T-cell (primary cell): ENCODE results near the gene ZNF765. TPM values are rescaled to one million over a fixed set of nuclear protein-coding genes. Genes with fewer than 3 reads are reported as not detected.
A peak's percentile ranks its signal among the peaks of the same experiment; 100 is the strongest.

Experiments used
- ATAC-seq, 4 experiments: fragments of 200-7000 bp in 3 of 4; fragments of 150-1000 bp in 1 of 4; cut with Tn5 transposase; replicated peaks in 1 of 4; 1 replicate in 3 of 4; 2 replicates in 1 of 4; pipeline ENCODE4 v1.10.0; 2021; ENCODE audit warnings: moderate library complexity in 3 of 4, mild to moderate bottlenecking in 2 of 4, moderate number of reproducible peaks in 1 of 4
- CTCF ChIA-PET, 2 donors: fragments of 300-600 bp; sonication (Branson Sonifier 250); formaldehyde crosslinking; loops; one replicate each; lab custom pipeline; 2022; ENCODE audit warnings: antibody characterized with exemption in 2 of 2; lab: Charles Lee
- POLR2A ChIA-PET, 2 donors: fragments of 300-600 bp; sonication (Branson Sonifier 250); formaldehyde crosslinking; loops; one replicate each; lab custom pipeline; 2022; ENCODE audit warnings: antibody characterized with exemption in 2 of 2; lab: Charles Lee
- DNase-seq, 35 experiments: peaks; one replicate each; pipeline versions ENCODE4 v3.0.0 to v3.0.0-alpha.2; 2013 to 2023
- H3K27ac ChIP-seq: one replicate; pipeline ENCODE4 v1.5.1; 2013; ENCODE audit warnings: low read length
- H3K27me3 ChIP-seq, 2 experiments: replicated peaks in 1 of 2; 1 replicate in 1 of 2; 2 replicates in 1 of 2; pipeline versions ENCODE4 v1.6.1 to v1.7.0; 2013; ENCODE audit warnings: low read length in 1 of 2, mixed read lengths in 1 of 2; ENCODE audit not compliant: control insufficient read depth in 2 of 2, insufficient read depth in 2 of 2; ENCODE audit errors: extremely low read depth in 1 of 2
- H3K36me3 ChIP-seq, 2 donors: 1 replicate in 1 of 2; 2 replicates in 1 of 2; pipeline versions ENCODE4 v1.6.1 to v1.7.0; 2013; ENCODE audit warnings: low read length in 1 of 2; ENCODE audit not compliant: control insufficient read depth in 2 of 2, insufficient read depth in 1 of 2; ENCODE audit errors: extremely low read depth in 1 of 2
- H3K4me1 ChIP-seq, 2 experiments: 1 replicate in 1 of 2; 2 replicates in 1 of 2; pipeline versions ENCODE4 v1.6.1 to v1.7.0; 2013; ENCODE audit warnings: low read length in 2 of 2, mixed read lengths in 1 of 2; ENCODE audit not compliant: insufficient read depth in 2 of 2, control insufficient read depth in 1 of 2; ENCODE audit errors: extremely low read depth in 1 of 2
- H3K4me3 ChIP-seq, 2 donors: 1 replicate in 1 of 2; 2 replicates in 1 of 2; pipeline versions ENCODE4 v1.5.1 to v1.7.0; 2013; ENCODE audit warnings: mild to moderate bottlenecking in 2 of 2, low read length in 1 of 2, moderate library complexity in 1 of 2; ENCODE audit not compliant: control insufficient read depth in 1 of 2; ENCODE audit errors: extremely low read depth in 1 of 2
- H3K9me3 ChIP-seq: 2 replicates; pipeline ENCODE4 v1.7.0; 2013
- H3K27ac Mint-ChIP-seq, 2 donors: one replicate each; pipeline ENCODE4 v1.8.0; 2020 to 2021; ENCODE audit warnings: mild to moderate bottlenecking in 2 of 2, mixed read lengths in 2 of 2
- H3K27me3 Mint-ChIP-seq, 2 donors: one replicate each; pipeline ENCODE4 v1.8.0; 2021 to 2022; ENCODE audit warnings: mixed read lengths in 2 of 2
- H3K36me3 Mint-ChIP-seq: one replicate; pipeline ENCODE4 v1.8.0; 2021; ENCODE audit warnings: mixed read lengths
- H3K4me1 Mint-ChIP-seq, 3 donors: one replicate each; pipeline ENCODE4 v1.8.0; 2020 to 2022; ENCODE audit warnings: mixed read lengths in 3 of 3, mild to moderate bottlenecking in 1 of 3
- H3K4me3 Mint-ChIP-seq, 3 donors: one replicate each; pipeline ENCODE4 v1.8.0; 2020 to 2022; ENCODE audit warnings: mild to moderate bottlenecking in 3 of 3, mixed read lengths in 3 of 3, moderate library complexity in 3 of 3
- H3K9me3 Mint-ChIP-seq, 3 donors: one replicate each; pipeline ENCODE4 v1.8.0; 2020 to 2022; ENCODE audit warnings: mixed read lengths in 3 of 3
- whole genome bisulfite sequencing: methylation state at CpG from one replicate; pipeline ENCODE4 v1.1.5; 2013; ENCODE audit warnings: missing lambda C conversion rate; ENCODE audit not compliant: insufficient coverage; 5-methylcytosine and 5-hydroxymethylcytosine counted together
- total RNA-seq, 35 experiments: library from RNA in 6 of 35; stranded (reverse) in 6 of 35; fragments of 120-200 nt in 1 of 35; gene quantifications; one replicate each; pipeline versions ENCODE4 v1.2.1 to v1.2.4 and lab custom pipeline; 2013 to 2026

The ZNF765 gene
- total RNA-seq, 5 donors from 2014 or later (not counting 1 experiment from before 2014, with no cell fraction given): 8.7 to 19.9 (median 13.9) TPM

DNA sequence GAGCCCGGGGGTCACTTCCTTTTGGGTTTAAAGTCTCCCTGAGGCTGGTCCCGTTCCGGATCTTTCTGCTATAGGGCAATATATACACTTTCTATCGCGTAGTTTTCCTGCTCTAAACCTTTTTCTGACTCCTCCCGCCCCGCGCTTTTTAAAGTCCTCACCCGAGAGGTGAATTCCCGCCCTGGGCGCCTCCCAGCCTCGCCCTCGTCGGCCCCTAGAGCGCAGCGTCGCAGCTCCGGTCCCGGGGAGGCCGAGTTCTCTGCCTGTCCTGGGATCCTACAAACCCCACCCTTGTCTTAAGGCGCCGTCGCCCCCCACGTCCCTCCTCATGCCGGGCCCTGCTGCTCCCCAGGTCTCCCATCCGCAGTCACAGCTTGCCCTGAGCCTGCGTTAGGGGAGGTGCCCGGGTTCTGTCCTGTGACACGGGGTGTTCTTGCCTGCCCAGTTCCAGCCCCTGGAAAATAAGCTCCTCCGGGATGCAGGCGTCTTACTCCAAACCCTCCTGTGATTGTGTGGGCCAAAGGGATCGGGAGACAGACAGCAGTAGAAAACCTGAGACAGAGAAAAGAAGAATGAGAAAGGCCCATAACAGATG is 29.0 kb upstream of the ZNF765 start:
- CTCF ChIA-PET: no interaction called here
- peaks cover 0 to 6% (median 2%) of the 10 kb centered on the region in 3 donors for H3K9me3 Mint-ChIP-seq
- no peaks in the 10 kb centered on the region for H3K27me3 Mint-ChIP-seq
- Histone ChIP-seq H3K27me3 (no peaks in the 10 kb centered on the region), H3K9me3 (no peaks in the 10 kb centered on the region), H3K27ac (peak overlapping the region; percentile 61), H3K4me1 (peaks cover 2 to 9% of the 10 kb centered on the region in 2 experiments), H3K36me3 (no peaks in the 10 kb centered on the region), H3K4me3 (peak overlapping the region; percentile 72 to 74)
- H3K4me3 Mint-ChIP-seq: peak overlapping the region; percentile 94 to 95 (median 95)
- H3K4me1 Mint-ChIP-seq: peaks cover 23 to 31% (median 29%) of the 10 kb centered on the region in 3 donors
- DNase-seq: peak in 18 of 35 experiments; percentile 0 to 52 (median 28)
- 1% methylated on average over 14 of the region's 32 CpGs for WGBS
- peaks cover 21% of the 10 kb centered on the region for H3K36me3 Mint-ChIP-seq
- H3K27ac Mint-ChIP-seq: peak overlapping the region; percentile 92 to 94
- ATAC-seq: peak; percentile 32 to 52 (median 42)
- POLR2A ChIA-PET: interaction anchor here (0.6 to 0.7 kb wide), 2 partner anchors 9 to 422 kb away, joined by 5 read pairs; no protein-coding TSS in a partner anchor

DNA sequence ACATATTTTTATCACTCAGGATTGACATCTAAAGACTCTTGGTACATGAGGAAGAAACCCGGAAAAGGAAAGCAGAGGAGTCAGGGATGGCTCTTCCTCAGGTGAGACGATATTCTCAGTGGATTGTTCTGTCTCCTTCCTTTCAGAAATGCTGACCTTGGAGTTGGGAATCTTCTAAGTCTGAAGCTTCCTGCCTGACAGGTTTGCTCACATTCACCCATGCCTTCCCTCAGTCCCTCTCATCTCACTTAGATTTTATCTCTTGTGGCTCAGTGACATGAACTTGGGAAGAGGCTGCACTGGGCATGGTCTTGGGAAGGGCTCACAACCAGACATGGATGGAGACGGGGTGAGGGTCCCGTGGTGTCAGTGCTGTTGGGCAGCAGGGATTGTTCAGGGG is 22.8 kb upstream of the ZNF765 start:
- ATAC-seq: no peak
- WGBS: 92% methylated on average over 2 of the region's 4 CpGs
- Histone ChIP-seq H3K27me3 (no peaks in the 10 kb centered on the region), H3K9me3 (no peaks in the 10 kb centered on the region), H3K4me3 (no peak overlapping the region), H3K36me3 (peaks cover 0 to 40% of the 10 kb centered on the region in 2 donors), H3K27ac (no peak overlapping the region), H3K4me1 (no peaks in the 10 kb centered on the region)
- Mint-ChIP-seq H3K4me3 (no peak overlapping the region), H3K27me3 (no peaks in the 10 kb centered on the region), H3K36me3 (peaks cover 70% of the 10 kb centered on the region), H3K27ac (no peak overlapping the region), H3K4me1 (peaks cover 7 to 16% (median 10%) of the 10 kb centered on the region in 3 donors), H3K9me3 (peaks cover 4 to 18% (median 5%) of the 10 kb centered on the region in 3 donors)
- no peak for DNase-seq
- ChIA-PET POLR2A (no interaction called here), CTCF (no interaction called here)

DNA sequence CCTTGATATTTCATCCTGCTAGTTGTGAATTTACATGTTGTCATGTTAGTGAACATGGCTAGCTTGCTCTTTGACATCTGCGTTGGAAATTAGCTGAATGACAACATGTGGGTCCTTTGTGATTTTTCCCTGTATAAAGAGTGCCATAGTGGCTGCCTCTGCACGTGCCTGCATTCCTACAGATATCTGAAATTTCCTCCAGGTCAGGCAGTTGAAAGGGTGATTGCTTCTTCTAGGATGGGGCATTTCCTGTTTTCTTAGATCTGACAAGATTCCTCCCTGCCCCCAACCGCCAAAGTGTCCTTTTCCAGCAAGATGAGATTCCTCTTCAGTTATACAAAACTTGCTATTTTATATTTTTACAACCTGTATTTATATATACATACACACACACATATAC is 20.7 kb upstream of the ZNF765 start:
- Histone ChIP-seq H3K4me3 (no peak overlapping the region), H3K4me1 (no peaks in the 10 kb centered on the region), H3K27ac (no peak overlapping the region), H3K36me3 (peaks cover 3 to 60% of the 10 kb centered on the region in 2 donors), H3K9me3 (no peaks in the 10 kb centered on the region), H3K27me3 (no peaks in the 10 kb centered on the region)
- ChIA-PET CTCF (no interaction called here), POLR2A (interaction anchor here in 1 of 2 donors (0.6 kb wide), 1 partner anchor 8 kb away, joined by 5 read pairs; no protein-coding TSS in a partner anchor)
- Mint-ChIP-seq H3K27ac (no peak overlapping the region), H3K4me3 (peak overlapping the region in 1 of 3 donors; percentile 17), H3K9me3 (peaks cover 4 to 18% (median 10%) of the 10 kb centered on the region in 3 donors), H3K36me3 (peaks cover 83% of the 10 kb centered on the region), H3K4me1 (peaks cover 0 to 3% (median 0%) of the 10 kb centered on the region in 3 donors), H3K27me3 (no peaks in the 10 kb centered on the region)
- WGBS: no CpG with 5 or more reads among the region's 3 CpGs
- DNase-seq (no peak), ATAC-seq (no peak)

DNA sequence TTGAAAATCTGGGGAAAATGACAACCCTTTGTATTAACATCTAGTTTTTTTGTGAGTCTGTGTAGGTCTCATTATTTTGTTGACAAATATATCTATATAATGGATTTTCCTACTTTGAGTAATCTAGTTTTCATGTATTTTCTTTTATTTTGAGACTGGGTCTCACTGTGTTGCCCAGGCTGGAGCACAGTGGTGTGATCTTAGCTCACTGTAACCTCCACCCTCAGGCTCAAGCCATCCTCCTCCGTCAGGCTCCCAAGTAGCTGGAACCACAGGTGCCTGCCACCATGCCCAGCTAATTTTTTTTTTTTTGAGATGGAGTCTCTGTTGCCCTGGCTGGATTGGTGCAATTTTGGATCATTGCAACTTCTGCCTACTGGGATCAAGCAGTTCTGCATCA is 20.2 kb upstream of the ZNF765 start:
- Histone ChIP-seq H3K27ac (no peak overlapping the region), H3K27me3 (no peaks in the 10 kb centered on the region), H3K9me3 (no peaks in the 10 kb centered on the region), H3K4me1 (no peaks in the 10 kb centered on the region), H3K4me3 (no peak overlapping the region), H3K36me3 (peaks cover 3 to 64% of the 10 kb centered on the region in 2 donors)
- WGBS: no CpG with 5 or more reads among the region's 1 CpG
- Mint-ChIP-seq H3K27ac (no peak overlapping the region), H3K27me3 (no peaks in the 10 kb centered on the region), H3K4me1 (peaks cover 0 to 3% (median 0%) of the 10 kb centered on the region in 3 donors), H3K36me3 (peaks cover 85% of the 10 kb centered on the region), H3K4me3 (no peak overlapping the region), H3K9me3 (peaks cover 4 to 18% (median 12%) of the 10 kb centered on the region in 3 donors)
- ChIA-PET CTCF (no interaction called here), POLR2A (interaction anchor here in 1 of 2 donors (0.6 kb wide), 1 partner anchor 8 kb away, joined by 5 read pairs; no protein-coding TSS in a partner anchor)
- ATAC-seq (no peak), DNase-seq (no peak)

DNA sequence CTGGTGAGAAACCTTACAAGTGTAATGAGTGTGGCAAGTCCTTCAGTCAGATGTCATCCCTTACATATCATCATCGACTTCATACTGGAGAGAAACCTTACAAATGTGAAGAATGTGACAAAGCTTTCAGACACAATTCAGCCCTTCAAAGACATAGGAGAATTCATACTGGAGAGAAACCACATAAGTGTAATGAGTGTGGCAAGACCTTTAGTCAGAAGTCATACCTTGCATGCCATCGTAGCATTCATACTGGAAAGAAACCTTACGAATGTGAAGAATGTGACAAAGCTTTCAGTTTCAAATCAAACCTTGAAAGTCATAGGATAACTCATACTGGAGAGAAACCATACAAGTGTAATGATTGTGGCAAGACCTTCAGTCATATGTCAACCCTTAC is 13.6 kb upstream of the ZNF765 start:
- Histone ChIP-seq H3K27me3 (no peaks in the 10 kb centered on the region), H3K36me3 (peaks cover 3 to 48% of the 10 kb centered on the region in 2 donors), H3K27ac (no peak overlapping the region), H3K4me1 (no peaks in the 10 kb centered on the region), H3K4me3 (no peak overlapping the region), H3K9me3 (peaks cover 18% of the 10 kb centered on the region)
- no peaks in the 10 kb centered on the region for H3K4me1 Mint-ChIP-seq
- WGBS: 90% methylated on average over 2 of the region's 3 CpGs
- no peak overlapping the region for H3K27ac Mint-ChIP-seq
- peaks cover 92% of the 10 kb centered on the region for H3K36me3 Mint-ChIP-seq
- CTCF ChIA-PET: no interaction called here
- POLR2A ChIA-PET: no interaction called here
- ATAC-seq: no peak
- DNase-seq: no peak
- no peaks in the 10 kb centered on the region for H3K27me3 Mint-ChIP-seq
- no peak overlapping the region for H3K4me3 Mint-ChIP-seq
- peaks cover 32 to 67% (median 52%) of the 10 kb centered on the region in 3 donors for H3K9me3 Mint-ChIP-seq

DNA sequence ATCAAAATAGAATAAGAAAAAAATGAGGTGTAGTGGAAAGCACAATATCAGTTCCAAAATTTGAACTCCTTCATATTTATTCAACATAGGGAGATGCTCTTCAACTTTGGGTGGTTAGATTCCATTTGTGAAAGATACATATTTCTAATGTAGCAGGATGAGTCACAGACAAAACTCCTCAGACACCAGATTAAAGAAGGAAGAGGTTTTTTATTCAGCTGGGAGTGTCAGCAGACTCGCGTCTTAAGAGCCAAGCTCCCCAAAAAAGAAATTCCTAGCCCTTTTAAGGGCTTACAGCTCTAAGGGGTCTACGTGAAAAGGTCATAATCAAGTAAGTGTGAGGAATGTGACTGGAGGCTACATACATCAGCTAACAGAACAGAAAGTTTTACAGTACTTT is 6.8 kb upstream of the ZNF765 start:
- H3K4me3 ChIP-seq: no peak overlapping the region
- H3K27me3 ChIP-seq: no peaks in the 10 kb centered on the region
- H3K36me3 Mint-ChIP-seq: peaks cover 39% of the 10 kb centered on the region
- no peaks in the 10 kb centered on the region for H3K4me1 Mint-ChIP-seq
- H3K27ac Mint-ChIP-seq: no peak overlapping the region
- DNase-seq (no peak), ATAC-seq (no peak)
- no peak overlapping the region for H3K27ac ChIP-seq
- H3K4me1 ChIP-seq: no peaks in the 10 kb centered on the region
- CTCF ChIA-PET: no interaction called here
- POLR2A ChIA-PET: no interaction called here
- peaks cover 23 to 61% (median 58%) of the 10 kb centered on the region in 3 donors for H3K9me3 Mint-ChIP-seq
- no CpG with 5 or more reads among the region's 3 CpGs for WGBS
- H3K9me3 ChIP-seq: peaks cover 9% of the 10 kb centered on the region
- H3K36me3 ChIP-seq: no peaks in the 10 kb centered on the region
- H3K4me3 Mint-ChIP-seq: no peak overlapping the region
- no peaks in the 10 kb centered on the region for H3K27me3 Mint-ChIP-seq
